Caco-2 (cell line): ENCODE data around the gene GSG1. TPM values are rescaled to one million over a fixed set of nuclear protein-coding genes. Genes with fewer than 3 reads are reported as not detected.
A peak's percentile ranks its signal among the peaks of the same experiment; 100 is the strongest.

ENCODE experiments used
- BruUV-seq: library from RNA; stranded (reverse); fragments of 400-500 nt; replicated peaks from 2 replicates; lab custom pipeline; 2021; lab: Mats Ljungman, UMichigan
- CTCF ChIA-PET: fragments of 300-600 bp; sonication (Branson Sonifier 250); formaldehyde crosslinking; loops from one replicate; lab custom pipeline; 2022; ENCODE audit warnings: antibody characterized with exemption; lab: Charles Lee
- POLR2A ChIA-PET: fragments of 300-600 bp; sonication (Branson Sonifier 250); formaldehyde crosslinking; loops from one replicate; lab custom pipeline; 2022; ENCODE audit warnings: antibody characterized with exemption; lab: Charles Lee
- DNase-seq, 2 experiments: peaks; one replicate each; pipeline versions ENCODE4 v3.0.0 to v3.0.0-alpha.2; 2020 to 2022
- H3K27me3 ChIP-seq: replicated peaks from 2 replicates; pipeline ENCODE4 v1.6.0; 2011; ENCODE audit warnings: low read length; ENCODE audit not compliant: control insufficient read depth, insufficient read depth
- H3K36me3 ChIP-seq: 2 replicates; pipeline ENCODE4 v1.5.1; 2011; ENCODE audit warnings: low read length; ENCODE audit not compliant: control insufficient read depth, insufficient read depth
- H3K4me1 ChIP-seq: fragments of 250-450 bp; sonication (Bioruptor Pico); 2 replicates; pipeline ENCODE4 v1.5.1; 2020; ENCODE audit warnings: mild to moderate bottlenecking
- H3K4me3 ChIP-seq: 2 replicates; pipeline ENCODE4 v1.5.1; 2011; ENCODE audit warnings: low read depth, mild to moderate bottlenecking, control low read depth, low read length
- H3K9me3 ChIP-seq: fragments of 250-450 bp; sonication (Bioruptor Pico); 2 replicates; pipeline ENCODE4 v1.5.1; 2020; ENCODE audit warnings: mild to moderate bottlenecking, moderate library complexity
- H3K27ac Mint-ChIP-seq: one replicate; pipeline ENCODE4 v1.8.0; 2022; ENCODE audit warnings: mixed read lengths; ENCODE audit not compliant: unreplicated experiment
- H3K27me3 Mint-ChIP-seq: one replicate; pipeline ENCODE4 v1.8.0; 2022; ENCODE audit warnings: mixed read lengths; ENCODE audit not compliant: insufficient read depth, unreplicated experiment
- H3K36me3 Mint-ChIP-seq: one replicate; pipeline ENCODE4 v1.8.0; 2022; ENCODE audit warnings: mild to moderate bottlenecking, mixed read lengths; ENCODE audit not compliant: insufficient read depth, unreplicated experiment
- H3K4me1 Mint-ChIP-seq: one replicate; pipeline ENCODE4 v1.8.0; 2022; ENCODE audit warnings: low read depth, mixed read lengths; ENCODE audit not compliant: unreplicated experiment
- H3K4me3 Mint-ChIP-seq: one replicate; pipeline ENCODE4 v1.8.0; 2022; ENCODE audit warnings: mild to moderate bottlenecking, moderate library complexity, mixed read lengths; ENCODE audit not compliant: unreplicated experiment
- H3K9me3 Mint-ChIP-seq: one replicate; pipeline ENCODE4 v1.8.0; 2022; ENCODE audit warnings: mixed read lengths; ENCODE audit not compliant: unreplicated experiment
- CTCF ChIP-seq, 2 experiments: fragments of 200-600 bp in 1 of 2; IDR thresholded peaks; 1 replicate in 1 of 2; 2 replicates in 1 of 2; pipeline versions ENCODE4 v1.5.1 to v1.8.0; 2011 to 2022; ENCODE audit warnings: antibody characterized with exemption in 1 of 2, control low read depth in 1 of 2, inconsistent platforms in 1 of 2, low read depth in 1 of 2, low read length in 1 of 2, mild to moderate bottlenecking in 1 of 2, moderate library complexity in 1 of 2; ENCODE audit not compliant: insufficient read depth in 1 of 2, severe bottlenecking in 1 of 2, unreplicated experiment in 1 of 2
- intact Hi-C: fragments of 100-400 bp; cut with micrococcal nuclease; formaldehyde crosslinking; loops from one replicate; pipeline ENCODE4 v1.10.0; 2022; ENCODE audit not compliant: unreplicated experiment
- total RNA-seq: library from RNA; stranded (reverse); gene quantifications from 2 replicates; pipeline ENCODE4 v1.2.3, GENCODE V29; 2022

The GSG1 gene
- total RNA-seq, 1 experiment from 2014 or later: not detected

GRCh38 chr12:13133886-13134285, 30.4 kb upstream of the GSG1 start:
- ChIA-PET POLR2A (no interaction called here), CTCF (no interaction called here)
- no peak overlapping the region for H3K4me3 Mint-ChIP-seq
- Histone ChIP-seq H3K4me1 (peaks cover 38% of the 10 kb centered on the region), H3K36me3 (no peaks in the 10 kb centered on the region), H3K27me3 (no peaks in the 10 kb centered on the region), H3K4me3 (no peak overlapping the region), H3K9me3 (no peaks in the 10 kb centered on the region)
- no TSS peak for BruUV-seq
- intact Hi-C loops: no loop called here
- H3K4me1 Mint-ChIP-seq: peaks cover 51% of the 10 kb centered on the region
- H3K27ac Mint-ChIP-seq: no peak overlapping the region
- peaks cover 6% of the 10 kb centered on the region for H3K36me3 Mint-ChIP-seq
- TF ChIP-seq CTCF (IDR thresholded peaks at IDR 0.05; ENCODE audit: insufficient read depth in 1 of 2, low read depth in 1 of 2, low read length in 1 of 2, severe bottlenecking in 1 of 2, unreplicated experiment in 1 of 2): no peak
- no peaks in the 10 kb centered on the region for H3K27me3 Mint-ChIP-seq
- DNase-seq: no peak
- no peaks in the 10 kb centered on the region for H3K9me3 Mint-ChIP-seq

GRCh38 chr12:13130981-13131380, 27.5 kb upstream of the GSG1 start:
- no peaks in the 10 kb centered on the region for H3K9me3 Mint-ChIP-seq

GRCh38 chr12:13128291-13128965, 25.0 kb upstream of the GSG1 start:
- no peaks in the 10 kb centered on the region for H3K27me3 Mint-ChIP-seq
- Histone ChIP-seq H3K9me3 (no peaks in the 10 kb centered on the region), H3K27me3 (no peaks in the 10 kb centered on the region), H3K4me3 (no peak overlapping the region), H3K36me3 (no peaks in the 10 kb centered on the region), H3K4me1 (peaks cover 60% of the 10 kb centered on the region)
- DNase-seq: no peak
- peaks cover 49% of the 10 kb centered on the region for H3K4me1 Mint-ChIP-seq
- H3K36me3 Mint-ChIP-seq: no peaks in the 10 kb centered on the region
- H3K27ac Mint-ChIP-seq: peak overlapping the region; percentile 54
- H3K9me3 Mint-ChIP-seq: no peaks in the 10 kb centered on the region
- BruUV-seq: no TSS peak
- peak overlapping the region; percentile 1 for H3K4me3 Mint-ChIP-seq
- intact Hi-C loops: no loop called here
- ChIA-PET CTCF (interaction anchor here (1.1 kb wide), 1 partner anchor 68 kb away, joined by 3 read pairs; the partner anchor contains the start of gene EMP1), POLR2A (no interaction called here)
- TF ChIP-seq CTCF (IDR thresholded peaks at IDR 0.05; ENCODE audit: insufficient read depth in 1 of 2, low read depth in 1 of 2, low read length in 1 of 2, severe bottlenecking in 1 of 2, unreplicated experiment in 1 of 2): no peak

More at GRCh38 chr12:13130981-13131380, 27.5 kb upstream of the GSG1 start:
- Histone ChIP-seq H3K36me3 (no peaks in the 10 kb centered on the region), H3K4me1 (peaks cover 51% of the 10 kb centered on the region), H3K4me3 (no peak overlapping the region), H3K27me3 (no peaks in the 10 kb centered on the region), H3K9me3 (no peaks in the 10 kb centered on the region)
- no peak overlapping the region for H3K27ac Mint-ChIP-seq
- H3K4me3 Mint-ChIP-seq: no peak overlapping the region
- CTCF ChIA-PET: no interaction called here
- H3K4me1 Mint-ChIP-seq: peaks cover 55% of the 10 kb centered on the region
- POLR2A ChIA-PET: no interaction called here
- DNase-seq: no peak
- intact Hi-C loops: no loop called here
- H3K27me3 Mint-ChIP-seq: no peaks in the 10 kb centered on the region
- TF ChIP-seq CTCF (IDR thresholded peaks at IDR 0.05; ENCODE audit: insufficient read depth in 1 of 2, low read depth in 1 of 2, low read length in 1 of 2, severe bottlenecking in 1 of 2, unreplicated experiment in 1 of 2): no peak
- BruUV-seq: no TSS peak
- H3K36me3 Mint-ChIP-seq: peaks cover 6% of the 10 kb centered on the region
